ENCODE data around the gene HARS1. TPM values are rescaled to one million over a fixed set of nuclear protein-coding genes. Genes with fewer than 3 reads are reported as not detected.

Gene HARS1
- total and polyA plus RNA-seq, 2 of the 13 experiments (the other 11 are each of a cell fraction or from before 2014, with no cell fraction given), result 36.9 to 66.2 TPM

DNA sequence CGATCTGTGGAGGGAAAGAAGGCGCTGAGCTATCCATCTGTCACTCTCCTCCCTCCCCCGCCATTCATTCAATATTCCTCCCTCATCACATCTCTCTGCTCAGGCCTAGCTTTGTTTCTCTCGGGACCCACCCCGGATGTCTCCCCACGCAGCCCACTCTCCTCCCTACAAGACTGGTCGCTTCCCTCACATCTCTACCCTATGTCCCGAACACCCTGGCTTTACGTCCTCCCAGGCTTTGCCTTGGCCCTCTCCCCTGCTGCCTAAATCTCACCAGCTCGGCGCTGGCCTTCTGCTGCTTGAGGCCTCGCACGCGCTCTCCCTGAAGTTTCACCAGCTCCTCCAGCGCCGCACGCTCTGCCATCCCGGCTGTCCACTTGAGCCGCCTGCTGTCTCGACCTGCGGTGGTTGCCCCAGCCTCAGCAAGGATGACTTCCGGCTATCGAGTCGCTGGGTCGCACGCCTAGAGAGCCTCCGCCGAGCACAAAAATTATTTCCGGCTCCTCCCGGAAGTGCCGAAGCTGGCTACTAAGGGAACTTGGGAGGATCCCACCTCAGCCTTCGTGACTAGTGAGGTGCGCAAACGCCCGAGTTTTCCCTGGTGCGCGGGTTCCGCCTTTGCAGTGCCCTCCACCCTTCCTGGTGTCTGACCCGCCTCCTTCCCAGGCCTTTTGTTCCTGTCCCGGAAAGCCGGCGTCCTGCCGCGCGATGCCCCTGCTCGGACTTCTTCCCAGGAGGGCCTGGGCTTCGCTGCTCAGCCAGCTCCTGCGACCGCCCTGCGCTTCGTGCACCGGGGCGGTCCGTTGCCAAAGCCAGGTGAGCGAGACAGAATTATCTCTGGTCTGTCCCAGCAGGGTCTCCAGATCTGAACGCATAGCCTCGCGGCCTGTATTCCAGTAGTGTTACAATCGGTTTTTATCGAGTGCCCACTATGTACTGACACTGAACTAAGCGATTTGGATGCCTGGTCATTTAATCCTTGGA lies at the start of gene HARS1, which contains the start of gene HARS2 (continued):
- TF ChIP-seq ZNF180 (CRISPR knock-in tag; IDR thresholded peaks at IDR 0.05; ENCODE audit: borderline replicate concordance, low read depth) (no peak), KDM6A (CRISPR knock-in tag; IDR thresholded peaks at IDR 0.05; ENCODE audit: low read depth) (no peak), ATF6 (CRISPR knock-in tag; conservative IDR thresholded peaks at IDR 0.05) (no peak), ZSCAN9 (CRISPR knock-in tag; IDR thresholded peaks at IDR 0.05; ENCODE audit: borderline replicate concordance) (0 out of 2 replicates have a peak, but pooled peaks have one; percentile 19), ZNF274 (CRISPR knock-in tag; IDR thresholded peaks at IDR 0.05) (peak; percentile 54; the same call in 1 of the 2 replicates), ELF3 (CRISPR knock-in tag; IDR thresholded peaks at IDR 0.05) (peak; percentile 96), PAWR (CRISPR knock-in tag; IDR thresholded peaks at IDR 0.05; ENCODE audit: borderline replicate concordance) (no peak), RBM39 (IDR thresholded peaks at IDR 0.05; ENCODE audit: low read depth, low read length, poor library complexity, severe bottlenecking) (peak; percentile 72), RARA (CRISPR knock-in tag; IDR thresholded peaks at IDR 0.05) (peak; percentile 37; the same call in 1 of the 2 replicates), ZMAT3 (CRISPR knock-in tag; conservative IDR thresholded peaks at IDR 0.05) (peak; percentile 88; the same call in 1 of the 2 replicates), MLXIP (CRISPR knock-in tag; IDR thresholded peaks at IDR 0.05; ENCODE audit: borderline replicate concordance) (no peak), GATAD2A (CRISPR knock-in tag; IDR thresholded peaks at IDR 0.05) (peak; percentile 69), NR3C1 (CRISPR knock-in tag; IDR thresholded peaks at IDR 0.05) (no peak), ZNF577 (CRISPR knock-in tag; IDR thresholded peaks at IDR 0.05; ENCODE audit: borderline replicate concordance, low read depth) (no peak), CBX5 (CRISPR knock-in tag; IDR thresholded peaks at IDR 0.05; ENCODE audit: borderline replicate concordance) (peak; percentile 61; the same call in 1 of the 2 replicates), TRIM24 (CRISPR knock-in tag; IDR thresholded peaks at IDR 0.05) (no peak), ZNF841 (CRISPR knock-in tag; IDR thresholded peaks at IDR 0.05; ENCODE audit: borderline replicate concordance) (no peak), ZFP36L2 (CRISPR knock-in tag; IDR thresholded peaks at IDR 0.05) (no peak), ZNF782 (CRISPR knock-in tag; IDR thresholded peaks at IDR 0.05; ENCODE audit: borderline replicate concordance) (no peak), ZSCAN12 (CRISPR knock-in tag; IDR thresholded peaks at IDR 0.05) (peak; percentile 92; the same call in 1 of the 2 replicates), ZNF264 (CRISPR knock-in tag; IDR thresholded peaks at IDR 0.05) (peak; percentile 91), ELF1 (CRISPR knock-in tag; IDR thresholded peaks at IDR 0.05) (peak; percentile 97), CHD4 (IDR thresholded peaks at IDR 0.05; ENCODE audit: borderline replicate concordance, low read length) (no peak)
- TF ChIP-seq, protein P1, sequence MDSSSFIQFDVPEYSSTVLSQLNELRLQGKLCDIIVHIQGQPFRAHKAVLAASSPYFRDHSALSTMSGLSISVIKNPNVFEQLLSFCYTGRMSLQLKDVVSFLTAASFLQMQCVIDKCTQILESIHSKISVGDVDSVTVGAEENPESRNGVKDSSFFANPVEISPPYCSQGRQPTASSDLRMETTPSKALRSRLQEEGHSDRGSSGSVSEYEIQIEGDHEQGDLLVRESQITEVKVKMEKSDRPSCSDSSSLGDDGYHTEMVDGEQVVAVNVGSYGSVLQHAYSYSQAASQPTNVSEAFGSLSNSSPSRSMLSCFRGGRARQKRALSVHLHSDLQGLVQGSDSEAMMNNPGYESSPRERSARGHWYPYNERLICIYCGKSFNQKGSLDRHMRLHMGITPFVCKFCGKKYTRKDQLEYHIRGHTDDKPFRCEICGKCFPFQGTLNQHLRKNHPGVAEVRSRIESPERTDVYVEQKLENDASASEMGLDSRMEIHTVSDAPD (CRISPR knock-in tag; IDR thresholded peaks at IDR 0.05), result 0 out of 2 replicates have a peak, but pooled peaks have one; percentile 31
